Loucy (cell line): ENCODE results near the gene ARRDC3.

Experiments
- H2AFZ ChIP-seq: fragments of 200-600 bp; sonication (generic); 2 replicates; pipeline ENCODE4 v1.6.0; 2016; ENCODE audit warnings: antibody characterized with exemption, mild to moderate bottlenecking, low read length, moderate library complexity
- H3F3A ChIP-seq: fragments of 200-600 bp; 2 replicates; pipeline ENCODE4 v1.6.0; 2016; ENCODE audit warnings: antibody characterized with exemption, low read depth, mild to moderate bottlenecking
- H3K27me3 ChIP-seq: fragments of 200-600 bp; sonication (generic); 2 replicates; pipeline ENCODE4 v1.6.1; 2014; ENCODE audit warnings: low read length, mild to moderate bottlenecking; ENCODE audit not compliant: insufficient read depth, poor library complexity, severe bottlenecking
- H3K36me3 ChIP-seq: fragments of 200-600 bp; sonication (generic); 2 replicates; pipeline ENCODE4 v1.6.1; 2016; ENCODE audit warnings: low read length; ENCODE audit not compliant: insufficient read depth
- H3K4me1 ChIP-seq: fragments of 200-600 bp; sonication (generic); 2 replicates; pipeline ENCODE4 v1.5.1; 2014; ENCODE audit warnings: low read length, mild to moderate bottlenecking; ENCODE audit not compliant: insufficient read depth, poor library complexity, severe bottlenecking
- H3K4me2 ChIP-seq: fragments of 200-600 bp; sonication (generic); 2 replicates; pipeline ENCODE4 v1.6.0; 2014; ENCODE audit warnings: antibody characterized with exemption, low read length, low read depth, mild to moderate bottlenecking; ENCODE audit not compliant: poor library complexity, severe bottlenecking
- H3K4me3 ChIP-seq: fragments of 200-600 bp; sonication (generic); 2 replicates; pipeline ENCODE4 v1.5.1; 2014; ENCODE audit warnings: low read length, mild to moderate bottlenecking, mixed read lengths; ENCODE audit not compliant: poor library complexity, severe bottlenecking
- H3K79me2 ChIP-seq: fragments of 200-600 bp; sonication (generic); 2 replicates; pipeline ENCODE4 v1.6.1; 2014; ENCODE audit warnings: low read length; ENCODE audit not compliant: insufficient read depth
- H3K9ac ChIP-seq: fragments of 200-600 bp; sonication (generic); 2 replicates; pipeline ENCODE4 v1.6.0; 2014; ENCODE audit warnings: mild to moderate bottlenecking, low read depth, low read length, moderate library complexity; ENCODE audit not compliant: poor library complexity, severe bottlenecking
- H3K9me2 ChIP-seq: fragments of 200-600 bp; sonication (generic); replicated peaks from 2 replicates; pipeline ENCODE4 v1.6.1; 2016; ENCODE audit warnings: low read depth, low read length, mixed read lengths
- H3K9me3 ChIP-seq: fragments of 200-600 bp; sonication (generic); 2 replicates; pipeline ENCODE4 v1.6.1; 2014; ENCODE audit warnings: mild to moderate bottlenecking, antibody characterized with exemption, low read length, low read depth; ENCODE audit not compliant: insufficient read depth
- H4K20me1 ChIP-seq: fragments of 200-600 bp; sonication (generic); 2 replicates; pipeline ENCODE4 v1.6.0; 2014; ENCODE audit warnings: antibody characterized with exemption, low read length, mild to moderate bottlenecking; ENCODE audit not compliant: insufficient read depth, poor library complexity, severe bottlenecking
- EZH2phosphoT487 ChIP-seq: fragments of 200-600 bp; IDR thresholded peaks from 2 replicates; pipeline ENCODE4 v1.6.1; 2018; ENCODE audit warnings: antibody characterized with exemption, mild to moderate bottlenecking, moderate library complexity, borderline replicate concordance
- TF ChIP-seq, protein P1 (sequence below): fragments of 200-600 bp; sonication (generic); conservative IDR thresholded peaks from 2 replicates; pipeline ENCODE4 v1.5.1; 2014; ENCODE audit warnings: mild to moderate bottlenecking, antibody characterized with exemption, low read length

Gene ARRDC3

DNA sequence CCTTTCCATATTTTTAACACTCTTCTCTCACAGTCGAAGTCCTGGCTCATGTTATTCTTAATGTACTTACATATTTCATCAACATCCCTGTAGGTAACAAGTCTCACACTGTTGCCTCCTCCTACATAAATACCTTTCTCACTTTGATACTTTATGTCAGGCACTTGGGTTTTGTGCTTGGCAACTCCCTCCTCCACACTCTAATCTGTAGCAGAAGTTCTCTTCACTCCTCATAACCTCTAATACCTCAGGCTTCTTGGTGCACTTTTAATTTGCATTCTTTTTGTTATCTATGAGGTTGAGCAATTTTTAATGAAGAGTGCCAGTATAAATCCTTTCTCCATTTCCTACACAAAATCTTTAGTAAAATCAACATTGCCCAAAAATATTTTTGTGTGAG, 24.1 kb upstream of the ARRDC3 start:
- no peaks in the 10 kb centered on the region for H3K79me2 ChIP-seq
- H3K9me2 ChIP-seq: no peaks in the 10 kb centered on the region
- H3F3A ChIP-seq: no peaks in the 10 kb centered on the region
- H3K27me3 ChIP-seq: no peaks in the 10 kb centered on the region
- no peaks in the 10 kb centered on the region for H3K9me3 ChIP-seq
- TF ChIP-seq EZH2phosphoT487: no peak
- TF ChIP-seq, protein P1, sequence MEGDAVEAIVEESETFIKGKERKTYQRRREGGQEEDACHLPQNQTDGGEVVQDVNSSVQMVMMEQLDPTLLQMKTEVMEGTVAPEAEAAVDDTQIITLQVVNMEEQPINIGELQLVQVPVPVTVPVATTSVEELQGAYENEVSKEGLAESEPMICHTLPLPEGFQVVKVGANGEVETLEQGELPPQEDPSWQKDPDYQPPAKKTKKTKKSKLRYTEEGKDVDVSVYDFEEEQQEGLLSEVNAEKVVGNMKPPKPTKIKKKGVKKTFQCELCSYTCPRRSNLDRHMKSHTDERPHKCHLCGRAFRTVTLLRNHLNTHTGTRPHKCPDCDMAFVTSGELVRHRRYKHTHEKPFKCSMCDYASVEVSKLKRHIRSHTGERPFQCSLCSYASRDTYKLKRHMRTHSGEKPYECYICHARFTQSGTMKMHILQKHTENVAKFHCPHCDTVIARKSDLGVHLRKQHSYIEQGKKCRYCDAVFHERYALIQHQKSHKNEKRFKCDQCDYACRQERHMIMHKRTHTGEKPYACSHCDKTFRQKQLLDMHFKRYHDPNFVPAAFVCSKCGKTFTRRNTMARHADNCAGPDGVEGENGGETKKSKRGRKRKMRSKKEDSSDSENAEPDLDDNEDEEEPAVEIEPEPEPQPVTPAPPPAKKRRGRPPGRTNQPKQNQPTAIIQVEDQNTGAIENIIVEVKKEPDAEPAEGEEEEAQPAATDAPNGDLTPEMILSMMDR: no peak
- H3K4me1 ChIP-seq: no peaks in the 10 kb centered on the region
- H3K4me2 ChIP-seq: no peak overlapping the region
- no peaks in the 10 kb centered on the region for H3K36me3 ChIP-seq
- no peak overlapping the region for H3K9ac ChIP-seq
- H4K20me1 ChIP-seq: no peaks in the 10 kb centered on the region
- no peak overlapping the region for H2AFZ ChIP-seq
- no peak overlapping the region for H3K4me3 ChIP-seq

DNA sequence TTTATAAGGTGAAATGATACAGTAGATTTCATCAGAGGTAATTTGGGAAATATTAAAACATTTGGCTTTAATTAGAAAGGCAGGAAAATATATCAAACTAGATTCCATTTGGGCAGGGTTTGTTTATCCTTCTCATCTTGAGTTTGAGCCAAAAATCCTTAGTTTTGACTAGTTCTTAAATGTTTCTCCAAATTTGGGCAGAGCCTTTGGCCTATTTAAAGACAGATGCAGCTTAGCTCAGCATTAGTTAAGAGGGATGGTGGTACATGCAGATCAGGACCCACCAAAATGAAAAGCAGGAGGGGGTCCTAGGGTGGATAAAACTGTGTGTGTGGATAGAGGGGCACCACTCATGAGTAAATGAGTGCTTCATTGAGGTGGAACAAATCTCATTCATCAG, 20.3 kb upstream of the ARRDC3 start:
- Histone ChIP-seq H3K27me3 (no peaks in the 10 kb centered on the region), H3K9me3 (no peaks in the 10 kb centered on the region)

DNA sequence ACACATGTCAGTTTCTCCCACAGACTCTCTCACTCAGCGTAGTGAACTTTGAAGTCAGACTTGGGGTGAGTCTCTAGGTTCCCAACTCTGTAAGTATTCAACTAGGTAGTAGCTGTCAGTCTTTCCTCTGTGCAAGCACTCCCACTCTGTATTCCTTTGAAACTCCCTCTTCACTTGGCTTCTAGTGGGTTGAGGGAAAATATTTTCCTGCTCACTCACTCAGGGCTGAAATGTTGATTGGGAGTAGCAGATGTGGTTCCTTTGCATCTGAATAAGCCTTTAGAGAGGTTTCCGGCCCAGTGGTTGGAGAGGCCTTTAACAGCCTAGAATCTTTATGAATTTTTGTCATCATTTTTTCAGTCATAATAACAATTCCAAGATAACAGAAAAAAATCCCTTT, 18.1 kb upstream of the ARRDC3 start:
- no peaks in the 10 kb centered on the region for H3K79me2 ChIP-seq
- H3K4me1 ChIP-seq: no peaks in the 10 kb centered on the region
- TF ChIP-seq EZH2phosphoT487: no peak
- TF ChIP-seq, protein P1: no peak
- no peak overlapping the region for H3K9ac ChIP-seq
- no peak overlapping the region for H3K4me3 ChIP-seq
- no peaks in the 10 kb centered on the region for H4K20me1 ChIP-seq
- H3F3A ChIP-seq: no peaks in the 10 kb centered on the region
- H3K9me2 ChIP-seq: no peaks in the 10 kb centered on the region
- H3K4me2 ChIP-seq: no peak overlapping the region
- H3K9me3 ChIP-seq: no peaks in the 10 kb centered on the region
- no peak overlapping the region for H2AFZ ChIP-seq
- H3K27me3 ChIP-seq: no peaks in the 10 kb centered on the region
- no peaks in the 10 kb centered on the region for H3K36me3 ChIP-seq

More for the DNA sequence above, 20.3 kb upstream of the ARRDC3 start:
- no peaks in the 10 kb centered on the region for H3K4me1 ChIP-seq
- no peak overlapping the region for H3K9ac ChIP-seq
- no peaks in the 10 kb centered on the region for H4K20me1 ChIP-seq
- no peaks in the 10 kb centered on the region for H3F3A ChIP-seq
- no peaks in the 10 kb centered on the region for H3K79me2 ChIP-seq
- TF ChIP-seq, protein P1: no peak
- no peak for TF ChIP-seq EZH2phosphoT487
- H3K36me3 ChIP-seq: no peaks in the 10 kb centered on the region
- no peak overlapping the region for H2AFZ ChIP-seq
- H3K4me2 ChIP-seq: no peak overlapping the region
- no peaks in the 10 kb centered on the region for H3K9me2 ChIP-seq
- no peak overlapping the region for H3K4me3 ChIP-seq
